Kidney epithelial cell (primary cell): ENCODE data around the gene RPTOR. TPM values are rescaled to one million over a fixed set of nuclear protein-coding genes. Genes with fewer than 3 reads are reported as not detected.

Source experiments
- DNase-seq: peaks from one replicate; pipeline ENCODE4 v3.0.0-alpha.2; 2010; ENCODE audit warnings: low read depth
- H3K27me3 ChIP-seq: 2 replicates; pipeline ENCODE4 v1.6.0; 2011; ENCODE audit warnings: low read length; ENCODE audit not compliant: control insufficient read depth, insufficient read depth
- H3K36me3 ChIP-seq: 2 replicates; pipeline ENCODE4 v1.5.1; 2011; ENCODE audit warnings: low read length; ENCODE audit not compliant: control insufficient read depth, insufficient read depth
- H3K4me3 ChIP-seq: 2 replicates; pipeline ENCODE4 v1.5.1; 2011; ENCODE audit warnings: low read depth, mild to moderate bottlenecking, control low read depth, low read length
- total RNA-seq: library from RNA; depleted of rRNA; stranded (reverse); fragments of >200 nt; gene quantifications from 2 replicates; pipeline ENCODE4 v1.2.3, GENCODE V29; 2015
- TF ChIP-seq, protein P1 (sequence below): IDR thresholded peaks from 2 replicates; pipeline ENCODE4 v1.5.1; 2011; ENCODE audit warnings: mild to moderate bottlenecking, moderate library complexity, low read length, control low read depth, inconsistent platforms; ENCODE audit not compliant: insufficient read depth, poor library complexity, severe bottlenecking

Gene RPTOR
- total RNA-seq, 1 donor from 2014 or later, result 22.7 TPM

DNA sequence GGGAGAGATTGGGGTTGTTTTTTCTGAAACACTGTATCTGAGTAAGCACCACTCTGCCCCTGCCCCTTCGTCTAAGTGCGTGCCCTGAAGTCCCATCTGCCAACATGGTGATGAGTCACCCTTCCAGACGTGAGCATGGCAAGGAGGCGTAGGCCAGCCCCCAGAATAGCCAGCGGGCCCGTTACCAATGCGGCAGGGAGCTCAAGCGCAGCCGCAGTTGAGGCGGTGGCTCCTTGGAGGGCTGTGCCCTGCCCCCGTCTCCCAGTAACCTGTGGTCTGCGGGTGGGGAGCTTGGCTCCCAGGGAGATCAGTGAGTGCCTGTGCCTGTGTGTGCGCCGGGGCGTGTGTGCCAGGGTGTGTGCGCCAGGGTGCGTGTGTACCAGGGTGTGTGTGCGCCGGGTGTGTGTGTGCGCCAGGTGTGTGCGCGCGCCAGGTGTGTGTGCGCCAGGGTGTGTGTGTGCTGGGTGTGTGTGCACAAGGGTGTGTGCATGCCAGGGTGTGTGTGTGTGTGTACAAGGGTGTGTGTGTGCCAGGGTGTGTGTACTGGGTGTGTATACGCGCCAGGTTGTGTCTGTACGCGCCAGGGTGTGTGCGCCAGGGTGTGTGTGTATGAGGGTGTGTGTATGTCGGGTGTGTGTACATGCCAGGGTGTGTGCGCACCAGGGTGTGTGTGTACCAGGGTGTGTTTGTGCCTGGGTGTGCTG, 348.4 kb downstream of the RPTOR start:
- DNase-seq, result peak; percentile 58
- Histone ChIP-seq H3K4me3 (no peak overlapping the region), H3K27me3 (no peaks in the 10 kb centered on the region), H3K36me3 (no peaks in the 10 kb centered on the region)
- TF ChIP-seq, protein P1, sequence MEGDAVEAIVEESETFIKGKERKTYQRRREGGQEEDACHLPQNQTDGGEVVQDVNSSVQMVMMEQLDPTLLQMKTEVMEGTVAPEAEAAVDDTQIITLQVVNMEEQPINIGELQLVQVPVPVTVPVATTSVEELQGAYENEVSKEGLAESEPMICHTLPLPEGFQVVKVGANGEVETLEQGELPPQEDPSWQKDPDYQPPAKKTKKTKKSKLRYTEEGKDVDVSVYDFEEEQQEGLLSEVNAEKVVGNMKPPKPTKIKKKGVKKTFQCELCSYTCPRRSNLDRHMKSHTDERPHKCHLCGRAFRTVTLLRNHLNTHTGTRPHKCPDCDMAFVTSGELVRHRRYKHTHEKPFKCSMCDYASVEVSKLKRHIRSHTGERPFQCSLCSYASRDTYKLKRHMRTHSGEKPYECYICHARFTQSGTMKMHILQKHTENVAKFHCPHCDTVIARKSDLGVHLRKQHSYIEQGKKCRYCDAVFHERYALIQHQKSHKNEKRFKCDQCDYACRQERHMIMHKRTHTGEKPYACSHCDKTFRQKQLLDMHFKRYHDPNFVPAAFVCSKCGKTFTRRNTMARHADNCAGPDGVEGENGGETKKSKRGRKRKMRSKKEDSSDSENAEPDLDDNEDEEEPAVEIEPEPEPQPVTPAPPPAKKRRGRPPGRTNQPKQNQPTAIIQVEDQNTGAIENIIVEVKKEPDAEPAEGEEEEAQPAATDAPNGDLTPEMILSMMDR, result no peak

- Histone ChIP-seq H3K4me3 (no peak overlapping the region), H3K27me3 (no peaks in the 10 kb centered on the region), H3K36me3 (no peaks in the 10 kb centered on the region)
- DNase-seq, result no peak
- TF ChIP-seq, protein P1, result no peak
Observed at GRCh38 chr17:80893604-80894438, 349.2 kb downstream of the RPTOR start.

DNA sequence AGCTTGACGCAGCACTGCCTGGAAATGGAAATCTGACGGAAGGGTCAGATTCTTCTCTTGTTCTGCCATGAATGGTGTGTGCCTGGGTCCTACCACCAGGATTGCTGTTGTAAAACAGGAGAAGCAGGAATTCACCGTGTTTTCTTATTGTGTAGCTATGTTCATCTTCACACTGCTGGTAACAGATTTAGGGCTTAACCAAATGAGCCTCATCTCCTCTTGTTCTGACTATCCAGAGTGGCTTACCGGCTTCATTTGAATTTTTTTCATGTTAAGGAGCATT, 349.7 kb downstream of the RPTOR start:
- Histone ChIP-seq H3K36me3 (no peaks in the 10 kb centered on the region), H3K27me3 (no peaks in the 10 kb centered on the region), H3K4me3 (no peak overlapping the region)
- TF ChIP-seq, protein P1, result no peak
- DNase-seq, result no peak

DNA sequence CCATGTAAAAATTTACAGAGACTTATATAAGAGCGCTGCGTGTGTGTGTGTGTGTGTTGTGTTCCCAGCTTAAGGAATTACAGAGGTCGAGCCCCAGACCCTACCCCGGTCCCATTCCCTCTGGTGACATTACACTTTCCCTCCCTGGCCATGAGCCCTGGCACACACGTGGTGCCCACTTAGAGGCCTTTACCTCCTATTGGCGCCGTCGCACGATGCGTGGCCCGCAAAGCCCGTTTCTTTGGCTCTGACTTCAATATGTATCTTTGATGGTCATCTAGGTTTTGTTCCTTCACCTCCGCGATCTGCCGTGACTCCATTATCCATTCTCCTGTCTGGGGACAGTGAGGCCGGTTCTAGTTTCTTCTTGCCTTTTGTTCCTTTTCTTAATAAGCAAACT, 350.1 kb downstream of the RPTOR start:
- no peaks in the 10 kb centered on the region for H3K36me3 ChIP-seq
- no peak for DNase-seq
- TF ChIP-seq, protein P1, result no peak
- no peaks in the 10 kb centered on the region for H3K27me3 ChIP-seq
- H3K4me3 ChIP-seq, result no peak overlapping the region

- DNase-seq, result no peak
- H3K36me3 ChIP-seq, result no peaks in the 10 kb centered on the region
- H3K4me3 ChIP-seq, result no peak overlapping the region
- H3K27me3 ChIP-seq, result no peaks in the 10 kb centered on the region
- TF ChIP-seq, protein P1, result no peak
Observed at GRCh38 chr17:80895366-80895765, 350.7 kb downstream of the RPTOR start.

GRCh38 chr17:80898716-80899115, 354.1 kb downstream of the RPTOR start:
- no peaks in the 10 kb centered on the region for H3K36me3 ChIP-seq
- TF ChIP-seq, protein P1, result no peak
- H3K4me3 ChIP-seq, result no peak overlapping the region
- DNase-seq, result no peak
- H3K27me3 ChIP-seq, result no peaks in the 10 kb centered on the region
